ENCODE results near the gene WIPI1. TPM values are rescaled to one million over a fixed set of nuclear protein-coding genes. Genes with fewer than 3 reads are reported as not detected.
A peak's percentile ranks its signal among the peaks of the same experiment; 100 is the strongest.

Gene WIPI1
- total RNA-seq, 1 donor from 2014 or later, result 29.5 TPM

GRCh38 chr17:68375566-68375965 lies 81.7 kb downstream of the WIPI1 start:
- Mint-ChIP-seq H3K4me1 (peaks cover 27% of the 10 kb centered on the region), H3K9me3 (peaks cover 5% of the 10 kb centered on the region), H3K4me3 (no peak overlapping the region)

More at GRCh38 chr17:68375566-68375965, 81.7 kb downstream of the WIPI1 start:
- Histone ChIP-seq H3K27me3 (no peaks in the 10 kb centered on the region), H3K36me3 (no peaks in the 10 kb centered on the region), H3K27ac (no peak overlapping the region), H3F3A (ENCODE audit: low read depth) (peaks cover 19% of the 10 kb centered on the region), H3K9me3 (ENCODE audit: low read depth) (no peaks in the 10 kb centered on the region), H3K4me2 (no peak overlapping the region), H3K9ac (no peak overlapping the region), H3K4me1 (peaks cover 17% of the 10 kb centered on the region), H2AFZ (replicated peaks) (no peak overlapping the region), H4K20me1 (ENCODE audit: low read depth) (no peaks in the 10 kb centered on the region), H3K4me3 (no peak overlapping the region), H3K79me2 (ENCODE audit: low read depth) (no peaks in the 10 kb centered on the region)
- H3K36me3 Mint-ChIP-seq, result peaks cover 11% of the 10 kb centered on the region
- peak overlapping the region; percentile 69 for H3K27ac Mint-ChIP-seq
- no peak for TF ChIP-seq CTCF (IDR thresholded peaks at IDR 0.05)
- H3K27me3 Mint-ChIP-seq (ENCODE audit: insufficient read depth, low read depth), result peaks cover 1% of the 10 kb centered on the region
- no peak for DNase-seq (ENCODE audit: low spot score)

MicroRNA genes within 50 kb of the gene (microRNA counts, 767-probe panel; counts per million panel counts)
- microRNA hsa-miR-635, result 460 counts per million, percentile 90 among the panel's probes with 10 or more counts

Small RNAs within 50 kb of the gene (microRNA-seq; reads per million reads assigned to microRNA genes)
- not detected for gene MIR635

Small RNAs within 50 kb of the gene (small RNA-seq; reads per million reads assigned to genes)
- not detected for gene MIR635

Other genes starting within 250 kb of the WIPI1 start
- gene AMZ2, start 209.5 kb downstream of the WIPI1 start, total RNA-seq (ENCODE audit: low replicate concordance), result 99.0 and 150 TPM in 2 replicates
- 0.09 and 0.19 TPM in 2 replicates for gene SLC16A6, start 166.4 kb downstream of the WIPI1 start, total RNA-seq (ENCODE audit: low replicate concordance)
- gene ARSG, start 166.0 kb downstream of the WIPI1 start, total RNA-seq (ENCODE audit: low replicate concordance), result 19.5 and 20.0 TPM in 2 replicates
- 155 and 168 TPM in 2 replicates for gene PRKAR1A, start 54.9 kb upstream of the WIPI1 start, total RNA-seq (ENCODE audit: low replicate concordance)
- 0.22 and 0.41 TPM in 2 replicates for gene FAM20A, start 143.9 kb upstream of the WIPI1 start, total RNA-seq (ENCODE audit: low replicate concordance)